A204.1 (cell line): Measurements from ENCODE around the gene PIP5K1C.
"Not testable (repeated sequence)": the region's sequence is repeated elsewhere in the genome, so short reads cannot be mapped to it uniquely, and the experiment has no call there.

Experiments used
- FAIRE-seq: peaks from 2 replicates; lab custom pipeline; 2012; peaks lifted over from hg19 to GRCh38; lab: Jason Lieb, UNC

The PIP5K1C gene

DNA sequence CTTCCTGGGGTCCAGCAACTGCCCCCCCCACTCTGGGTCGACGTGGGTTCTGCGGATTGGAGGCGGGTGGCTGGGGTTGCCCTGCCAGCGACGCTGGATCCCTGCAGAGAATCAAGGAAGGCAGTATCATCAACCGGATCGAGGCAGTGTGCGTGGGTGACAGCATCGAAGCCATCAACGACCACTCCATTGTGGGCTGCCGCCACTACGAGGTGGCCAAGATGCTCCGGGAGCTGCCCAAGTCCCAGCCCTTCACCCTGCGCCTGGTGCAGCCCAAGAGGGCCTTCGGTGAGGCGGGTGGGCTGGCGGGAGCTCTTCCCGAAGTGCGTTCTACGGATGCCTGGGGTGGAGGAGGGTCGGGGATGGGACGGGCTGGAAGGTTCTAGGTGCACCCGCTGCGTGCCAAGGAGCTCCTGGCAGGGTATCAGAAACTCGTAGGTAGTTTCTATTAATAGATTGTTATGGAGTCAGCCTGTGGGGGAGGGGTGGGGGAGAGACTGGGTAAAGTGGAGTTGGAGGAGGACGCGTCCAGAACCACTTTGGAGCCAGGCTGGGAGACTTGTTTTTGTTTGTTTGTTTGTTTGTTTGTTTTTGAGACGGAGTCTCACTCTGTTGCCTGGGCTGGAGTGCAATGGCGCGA, 113.4 kb downstream of the PIP5K1C start:
- no peak for FAIRE-seq

DNA sequence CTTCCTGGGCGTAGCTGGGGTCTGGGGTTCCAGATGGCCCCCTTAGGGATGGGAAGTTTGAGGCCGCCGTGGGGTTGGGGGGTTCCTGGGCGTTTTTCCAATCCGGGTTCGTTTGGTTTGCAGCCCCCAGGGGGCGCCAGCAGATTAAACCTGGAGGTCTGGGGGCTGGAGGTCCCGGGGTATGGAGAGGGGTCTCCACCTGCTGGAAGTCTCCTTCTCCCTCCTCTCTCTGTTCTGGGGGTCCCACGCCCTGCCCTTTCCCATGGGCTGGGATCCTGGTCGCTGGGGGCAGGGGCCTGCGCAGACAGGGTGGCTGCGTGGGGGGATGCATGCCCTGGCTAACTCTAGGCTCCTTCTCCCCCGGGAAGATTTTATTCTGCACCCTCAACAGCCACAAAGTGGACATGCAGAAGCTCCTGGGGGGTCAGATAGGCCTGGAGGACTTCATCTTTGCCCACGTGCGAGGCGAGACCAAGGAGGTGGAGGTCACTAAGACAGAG, 114.1 kb downstream of the PIP5K1C start:
- no peak for FAIRE-seq

DNA sequence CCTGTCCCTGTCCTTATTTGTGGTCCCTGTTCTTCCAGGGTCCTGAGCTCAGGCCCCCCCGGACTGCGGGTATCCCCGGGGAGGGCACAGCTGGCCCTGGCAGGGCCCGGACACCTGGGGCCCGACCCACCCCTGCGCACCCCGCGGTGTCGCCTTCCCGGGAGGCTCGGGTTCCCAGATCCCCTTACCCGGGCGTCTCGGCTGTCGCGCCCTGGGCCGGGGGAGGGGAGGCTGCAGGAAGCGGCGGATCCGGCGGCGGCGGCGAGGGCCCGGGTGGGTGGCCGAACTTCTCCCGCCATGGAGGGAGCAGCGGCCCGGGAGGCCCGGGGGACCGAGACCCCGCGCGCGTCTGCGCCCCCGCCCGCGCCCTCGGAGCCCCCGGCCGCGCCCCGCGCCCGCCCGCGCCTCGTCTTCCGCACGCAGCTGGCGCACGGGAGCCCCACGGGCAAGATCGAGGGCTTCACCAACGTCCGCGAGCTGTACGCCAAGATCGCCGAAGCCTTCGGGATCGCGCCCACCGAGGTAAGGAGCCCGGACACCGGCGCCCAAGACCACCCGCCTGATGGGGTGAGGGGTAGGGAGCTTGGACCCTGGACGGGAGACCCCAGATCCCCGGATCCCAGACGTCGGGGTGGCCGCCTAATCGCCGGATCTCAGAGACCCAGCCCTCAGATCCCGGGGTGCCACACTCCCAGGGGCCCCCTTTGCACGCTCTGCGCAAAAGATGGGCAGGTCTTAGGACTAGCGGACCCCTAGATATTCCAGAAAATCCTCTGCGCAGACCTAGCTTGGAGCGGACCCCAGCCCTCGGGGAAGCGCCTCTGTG, 114.8 kb downstream of the PIP5K1C start, which contains the start of gene GIPC3:
GIPC3 (plus strand) TSS at position 178 of the 826 bp plus-strand sequence; CDS start at position 298, 120 bp downstream.
- FAIRE-seq = no peak

DNA sequence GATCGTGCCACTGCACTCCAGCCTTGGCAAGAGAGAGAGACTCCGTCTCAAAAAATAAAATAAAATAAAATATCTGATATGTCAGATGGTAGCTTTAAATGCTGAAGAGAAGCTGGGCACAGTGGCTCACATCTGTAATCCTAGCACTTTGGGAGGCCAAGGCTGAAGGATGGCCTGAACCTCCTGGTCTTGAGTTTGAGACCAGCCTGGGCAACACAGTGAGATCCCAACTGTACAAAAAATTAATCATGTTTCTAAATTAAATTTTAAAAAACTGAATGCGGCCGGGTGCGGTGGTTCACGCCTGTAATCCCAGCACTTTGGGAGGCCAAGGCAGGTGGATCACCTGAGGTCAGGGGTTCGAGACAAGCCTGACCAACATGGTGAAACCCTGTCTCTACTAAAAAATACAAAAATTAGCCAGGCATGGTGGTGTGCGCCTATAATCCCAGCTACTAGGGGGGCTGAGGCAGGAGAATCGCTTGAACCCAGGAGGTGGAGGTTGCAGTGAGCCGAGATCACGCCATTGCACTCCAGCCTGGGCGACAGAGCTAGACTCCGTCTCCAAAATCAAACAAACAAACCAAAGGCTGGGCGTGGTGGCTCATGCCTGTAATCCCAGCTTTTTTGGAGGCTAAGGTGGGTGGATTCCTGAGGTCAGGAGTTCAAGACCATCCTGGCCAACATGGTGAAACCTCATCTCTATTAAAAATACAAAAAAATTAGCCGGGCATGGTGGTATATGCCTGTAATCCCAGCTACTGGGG, 116.0 kb downstream of the PIP5K1C start:
- not testable (repeated sequence) for FAIRE-seq

DNA sequence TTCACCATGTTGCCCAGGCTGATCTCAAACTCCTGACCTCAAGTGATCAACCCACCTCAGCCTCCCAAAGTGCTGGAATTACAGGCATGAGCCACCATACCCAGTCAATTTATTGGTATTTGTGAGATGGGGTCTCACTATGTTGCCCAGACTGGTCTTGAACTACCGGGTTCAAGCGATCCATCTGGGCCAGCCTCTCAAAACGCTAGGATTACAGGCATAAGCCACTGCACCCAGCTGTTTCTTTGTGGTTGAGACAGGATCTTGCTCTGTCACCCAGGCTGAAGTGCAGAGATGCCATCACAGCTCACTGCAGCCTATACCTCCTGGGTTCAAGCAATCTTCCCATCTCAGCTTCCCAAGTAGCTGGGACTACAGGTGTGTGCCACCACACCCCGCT, 118.5 kb downstream of the PIP5K1C start:
- FAIRE-seq = not testable (repeated sequence)
